Gastroesophageal sphincter (tissue), 3 donors: Measurements from ENCODE around the gene RABGAP1.

ENCODE experiments used
- POLR2A ChIP-seq, 2 donors: fragments of 450-650 bp; IDR thresholded peaks; one replicate each; pipeline ENCODE4 v1.6.1; 2017; ENCODE audit warnings: antibody characterized with exemption in 2 of 2, mild to moderate bottlenecking in 2 of 2, moderate library complexity in 1 of 2
- POLR2AphosphoS5 ChIP-seq: sonication (generic); formaldehyde crosslinking; IDR thresholded peaks from one replicate; pipeline ENCODE4 v1.6.1; 2017; ENCODE audit warnings: antibody characterized with exemption
- TF ChIP-seq, protein P1 (sequence below), 4 experiments: fragments of 200-600 bp in 2 of 4; fragments of 450-650 bp in 2 of 4; sonication (generic) in 1 of 4; IDR thresholded peaks; one replicate each; pipeline ENCODE4 v1.5.1; 2017 to 2019; ENCODE audit warnings: antibody characterized with exemption in 4 of 4, mild to moderate bottlenecking in 2 of 4, moderate library complexity in 2 of 4

DNA sequence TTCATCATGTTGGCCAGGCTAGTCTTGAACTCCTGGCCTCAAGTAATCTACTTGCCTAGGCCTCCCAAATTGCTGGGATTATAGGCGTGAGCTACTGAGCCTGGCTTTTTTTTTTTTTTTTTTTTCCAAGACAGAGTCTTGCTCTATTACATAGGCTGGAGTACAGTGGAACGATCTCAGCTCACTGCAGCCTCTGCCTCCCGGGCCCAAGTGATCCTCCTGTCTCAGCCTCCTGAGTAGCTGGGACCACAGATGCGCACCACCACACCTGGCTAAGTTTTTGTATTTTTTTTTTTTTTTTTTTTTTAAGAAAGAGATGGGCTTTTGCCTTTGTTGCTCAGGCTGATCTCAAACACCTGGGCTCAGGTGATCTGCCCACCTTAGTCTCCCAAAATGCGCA, 66.4 kb downstream of the RABGAP1 start:
- TF ChIP-seq, protein P1, sequence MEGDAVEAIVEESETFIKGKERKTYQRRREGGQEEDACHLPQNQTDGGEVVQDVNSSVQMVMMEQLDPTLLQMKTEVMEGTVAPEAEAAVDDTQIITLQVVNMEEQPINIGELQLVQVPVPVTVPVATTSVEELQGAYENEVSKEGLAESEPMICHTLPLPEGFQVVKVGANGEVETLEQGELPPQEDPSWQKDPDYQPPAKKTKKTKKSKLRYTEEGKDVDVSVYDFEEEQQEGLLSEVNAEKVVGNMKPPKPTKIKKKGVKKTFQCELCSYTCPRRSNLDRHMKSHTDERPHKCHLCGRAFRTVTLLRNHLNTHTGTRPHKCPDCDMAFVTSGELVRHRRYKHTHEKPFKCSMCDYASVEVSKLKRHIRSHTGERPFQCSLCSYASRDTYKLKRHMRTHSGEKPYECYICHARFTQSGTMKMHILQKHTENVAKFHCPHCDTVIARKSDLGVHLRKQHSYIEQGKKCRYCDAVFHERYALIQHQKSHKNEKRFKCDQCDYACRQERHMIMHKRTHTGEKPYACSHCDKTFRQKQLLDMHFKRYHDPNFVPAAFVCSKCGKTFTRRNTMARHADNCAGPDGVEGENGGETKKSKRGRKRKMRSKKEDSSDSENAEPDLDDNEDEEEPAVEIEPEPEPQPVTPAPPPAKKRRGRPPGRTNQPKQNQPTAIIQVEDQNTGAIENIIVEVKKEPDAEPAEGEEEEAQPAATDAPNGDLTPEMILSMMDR (IDR thresholded peaks at IDR 0.05) = no peak
- TF ChIP-seq POLR2A (IDR thresholded peaks at IDR 0.05) (no peak), POLR2AphosphoS5 (no peak)
